LNCaP clone FGC (cell line): ENCODE results near the gene CSNK1D.
"Not testable (repeated sequence)": the region's sequence is repeated elsewhere in the genome, so short reads cannot be mapped to it uniquely, and the experiment has no call there.

ENCODE experiments used
- DNase-seq: peaks from one replicate; pipeline ENCODE4 v3.0.0-alpha.2; 2011; ENCODE audit warnings: low read depth
- H3K4me3 ChIP-seq: 2 replicates; pipeline ENCODE4 v1.5.1; 2011; ENCODE audit warnings: mild to moderate bottlenecking, low read depth, low read length, control low read depth
- CTCF ChIP-seq: IDR thresholded peaks from 2 replicates; pipeline ENCODE4 v1.5.1; 2012; ENCODE audit warnings: mild to moderate bottlenecking; ENCODE audit not compliant: control insufficient read depth, insufficient read depth; ENCODE audit errors: extremely low read depth

The CSNK1D gene

GRCh38 chr17:82199496-82199895 lies 74.0 kb downstream of the CSNK1D start:
- TF ChIP-seq CTCF, result no peak
- DNase-seq, result no peak
- H3K4me3 ChIP-seq, result no peak overlapping the region

GRCh38 chr17:82198092-82198491 lies 75.4 kb downstream of the CSNK1D start:
- no peak for TF ChIP-seq CTCF
- DNase-seq, result no peak
- no peak overlapping the region for H3K4me3 ChIP-seq

- no peak for TF ChIP-seq CTCF
- no peak overlapping the region for H3K4me3 ChIP-seq
- DNase-seq, result no peak
Measured at GRCh38 chr17:82195675-82196672, 77.5 kb downstream of the CSNK1D start.

GRCh38 chr17:82194765-82195164 lies 78.7 kb downstream of the CSNK1D start:
- no peak for DNase-seq
- H3K4me3 ChIP-seq, result no peak overlapping the region
- TF ChIP-seq CTCF, result no peak

- H3K4me3 ChIP-seq, result no peak overlapping the region
- no peak for DNase-seq
Measured at GRCh38 chr17:82193520-82194220, 79.8 kb downstream of the CSNK1D start.

GRCh38 chr17:82193050-82193449 lies 80.5 kb downstream of the CSNK1D start:
- DNase-seq, H3K4me3 ChIP-seq: not testable (repeated sequence)

More at GRCh38 chr17:82193520-82194220, 79.8 kb downstream of the CSNK1D start:
- no peak for TF ChIP-seq CTCF
